Activated CD8-positive, alpha-beta memory T cell treated with anti-CD3 and anti-CD28 coated beads for 48 hours (primary cell): ENCODE data around the gene STEAP4.

Experiments
- DNase-seq, 3 experiments: peaks; one replicate each; pipeline ENCODE4 v3.0.0-alpha.2; 2020; ENCODE audit warnings: low read depth in 2 of 3, low spot score in 2 of 3

STEAP4 gene

DNA sequence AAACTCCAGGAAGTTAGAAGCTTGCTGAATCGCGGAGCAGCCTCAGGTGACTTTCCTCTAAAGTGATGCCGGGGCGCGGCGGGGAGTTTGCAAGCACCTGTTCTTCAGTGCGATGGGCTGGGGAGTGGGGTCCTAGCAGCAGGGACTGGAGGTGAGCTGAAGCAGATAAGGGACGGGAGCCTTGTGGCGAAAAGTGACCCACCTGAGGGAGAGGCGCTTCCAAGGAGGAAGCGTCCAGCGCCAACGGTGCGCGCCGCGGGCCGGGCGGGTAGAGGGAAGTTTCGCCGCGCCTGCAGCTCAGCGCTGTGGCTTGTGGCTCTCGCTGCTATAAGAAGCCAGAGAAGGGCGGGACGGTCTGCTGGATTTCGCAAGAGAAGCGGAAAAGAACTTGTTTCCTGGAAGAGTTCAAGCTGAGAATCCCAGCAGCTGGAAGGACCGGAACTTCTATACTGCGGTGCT is at the start of gene STEAP4:
STEAP4 (minus strand) TSS at position 305 of the 459 bp plus-strand sequence. CDS start 22,625 bp downstream, outside the sequence.
- DNase-seq = no peak

DNA sequence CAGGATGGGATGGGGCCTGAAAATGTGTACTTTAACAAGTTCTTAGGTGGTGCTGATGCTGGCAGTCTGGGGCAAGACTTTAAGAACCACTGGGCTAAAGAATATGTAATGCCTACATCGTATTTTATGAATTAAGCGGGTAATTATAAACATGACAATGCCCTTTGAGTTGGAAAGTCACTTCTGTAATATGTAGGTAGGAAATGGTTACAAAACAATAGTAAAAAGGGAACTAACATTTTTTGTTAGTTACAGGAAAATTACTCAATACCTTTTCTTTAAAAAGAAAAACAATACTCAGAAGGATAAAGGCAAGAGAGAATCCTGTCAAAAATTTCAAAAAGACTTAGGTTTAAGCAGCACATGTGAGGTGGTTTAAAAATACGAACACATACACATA is 48.3 kb upstream of the STEAP4 start:
- no peak for DNase-seq

DNA sequence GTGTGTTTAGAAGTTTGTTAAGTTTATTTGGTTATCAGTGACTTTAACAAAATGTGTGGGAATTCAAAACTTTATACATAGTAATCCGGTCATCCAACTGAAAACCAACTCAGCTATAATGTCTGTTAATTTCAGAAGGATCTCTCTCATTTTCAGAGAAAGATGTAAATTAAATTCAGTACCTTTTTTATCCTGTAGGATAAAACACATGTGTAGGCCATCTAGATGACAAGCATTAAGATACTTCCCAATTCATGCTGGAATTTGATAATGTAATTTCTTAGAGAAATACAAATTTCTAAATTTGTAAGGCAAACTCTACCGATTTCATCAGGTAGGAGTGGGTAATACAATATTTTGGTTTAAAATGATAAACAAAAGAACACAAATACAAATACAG is 43.4 kb upstream of the STEAP4 start:
- no peak for DNase-seq

DNA sequence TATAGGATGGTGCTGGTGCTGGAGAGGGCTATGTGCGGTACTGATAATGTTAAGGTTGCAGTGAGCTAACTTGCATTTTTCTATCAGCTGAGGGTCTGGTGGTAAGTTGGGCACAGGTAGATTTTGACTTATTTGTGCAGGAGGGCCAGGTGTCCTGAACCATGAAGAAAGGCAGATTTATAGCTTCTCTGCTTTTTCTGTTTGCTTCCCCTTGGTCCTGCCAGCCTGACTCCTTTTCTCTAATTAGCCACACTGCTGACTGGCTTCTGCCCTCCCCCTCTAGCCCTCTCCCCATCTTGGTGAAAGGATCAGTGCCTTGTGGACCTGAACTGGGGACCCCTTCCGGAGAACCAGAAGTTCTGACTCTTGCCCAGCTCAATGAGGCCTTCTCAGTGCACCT is 40.8 kb upstream of the STEAP4 start:
- DNase-seq = no peak

DNA sequence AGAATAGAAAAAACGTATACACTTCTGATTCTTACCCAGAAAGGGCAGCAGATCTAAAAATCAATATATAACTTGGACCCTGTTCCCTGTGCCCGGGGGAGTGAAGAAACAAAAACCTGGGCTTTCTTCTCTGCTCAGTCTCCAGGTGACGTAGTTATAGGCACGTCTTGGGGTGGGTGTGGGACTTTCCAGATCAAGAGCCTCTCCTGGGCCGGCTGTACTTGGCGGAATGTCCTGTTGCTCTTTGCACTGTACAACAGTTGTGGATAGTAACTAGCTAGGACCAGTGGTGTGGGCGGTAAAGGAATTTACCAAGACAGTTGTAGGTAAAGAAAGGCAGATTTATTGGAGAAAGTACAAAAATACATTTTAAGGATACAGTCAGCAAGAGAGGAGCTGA is 40.4 kb upstream of the STEAP4 start:
- no peak for DNase-seq

GRCh38 chr7:88346357-88346756 is 39.7 kb upstream of the STEAP4 start:
- DNase-seq = no peak

DNA sequence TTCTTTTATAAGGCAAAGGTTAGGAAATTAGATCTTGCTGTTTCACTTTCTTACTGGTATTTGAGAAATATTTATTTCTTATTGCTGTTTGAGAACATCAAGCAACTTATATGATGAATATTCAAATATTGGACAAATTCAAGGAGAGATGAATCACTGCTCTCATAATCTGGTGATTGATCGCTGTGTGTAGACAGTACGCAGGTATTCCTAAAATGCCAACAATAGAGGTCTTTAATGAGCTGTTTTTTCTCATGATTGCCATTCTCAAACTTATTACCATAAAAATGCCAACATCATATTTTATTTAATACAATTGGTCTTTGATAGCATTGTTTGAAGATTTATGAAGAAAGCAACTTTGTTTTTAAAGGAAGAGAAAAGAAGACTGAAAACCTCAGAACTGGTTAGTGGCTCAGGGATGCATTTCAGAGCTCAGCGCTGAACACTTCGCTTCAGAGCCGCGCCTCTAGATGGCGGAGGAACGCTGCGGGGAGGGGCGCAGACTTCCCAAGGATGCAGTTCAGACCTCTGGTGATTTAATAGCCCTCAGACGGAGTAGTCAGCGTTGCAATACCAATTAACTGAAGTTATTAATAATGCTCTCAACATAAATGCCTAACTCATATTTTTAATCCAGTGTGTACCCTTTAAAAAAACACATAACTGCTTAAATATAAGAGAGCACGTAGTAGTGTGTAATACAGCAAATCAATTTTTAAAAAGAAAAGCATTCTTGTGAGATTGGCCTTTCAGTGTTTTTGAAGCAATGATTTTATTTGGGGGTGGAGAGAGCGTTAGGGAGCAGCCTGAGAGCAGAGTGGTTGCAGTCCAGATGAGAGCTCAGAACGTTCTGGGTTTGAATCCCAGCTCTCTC is 38.5 kb upstream of the STEAP4 start:
- no peak for DNase-seq

GRCh38 chr7:88344271-88344670 is 37.6 kb upstream of the STEAP4 start:
- DNase-seq = no peak

- no peak for DNase-seq
Measured at GRCh38 chr7:88339195-88339922, 32.7 kb upstream of the STEAP4 start.

GRCh38 chr7:88338503-88338902 is 31.8 kb upstream of the STEAP4 start:
- no peak for DNase-seq

GRCh38 chr7:88337572-88337971 is 30.9 kb upstream of the STEAP4 start:
- no peak for DNase-seq

GRCh38 chr7:88331322-88331721 is 24.6 kb upstream of the STEAP4 start:
- no peak for DNase-seq

GRCh38 chr7:88329532-88330463 is 23.1 kb upstream of the STEAP4 start:
- DNase-seq = no peak

- DNase-seq = no peak
Measured at GRCh38 chr7:88328787-88329186, 22.1 kb upstream of the STEAP4 start.

GRCh38 chr7:88324699-88325098 is 18.0 kb upstream of the STEAP4 start:
- no peak for DNase-seq

GRCh38 chr7:88322151-88322550 is 15.5 kb upstream of the STEAP4 start:
- no peak for DNase-seq

- no peak for DNase-seq
Measured at GRCh38 chr7:88321694-88322093, 15.0 kb upstream of the STEAP4 start.

GRCh38 chr7:88318196-88318595 is 11.5 kb upstream of the STEAP4 start:
- no peak for DNase-seq

GRCh38 chr7:88317422-88317821 is 10.7 kb upstream of the STEAP4 start:
- DNase-seq = no peak

DNA sequence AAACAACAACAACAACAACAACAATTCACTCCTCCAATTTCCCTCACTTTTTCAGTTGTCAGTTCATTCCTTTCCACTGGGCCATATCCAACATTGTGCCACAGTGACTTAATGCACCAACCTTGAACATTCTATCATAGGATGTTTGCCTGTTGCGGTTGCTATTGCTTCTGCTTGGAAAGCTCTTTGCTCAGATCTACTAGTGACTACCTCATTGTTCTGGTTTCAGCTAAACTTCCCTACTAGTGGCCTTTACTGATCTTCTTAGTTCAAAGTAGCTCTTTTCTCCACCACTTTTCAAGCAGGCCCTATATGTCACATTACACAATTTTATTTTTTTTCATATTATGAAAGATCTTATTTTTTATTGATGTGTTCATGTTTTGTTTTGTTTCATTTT is 9.8 kb upstream of the STEAP4 start:
- no peak for DNase-seq

- no peak for DNase-seq
Measured at GRCh38 chr7:88315522-88315921, 8.8 kb upstream of the STEAP4 start.
